Stimulated activated CD4-positive, alpha-beta T cell treated with anti-CD3 and anti-CD28 coated beads, Interleukin-15, amount 100 ng/mL, for 48 hours (primary cell): ENCODE measurements around the gene FBXW11.
"Not testable (repeated sequence)": the region's sequence is repeated elsewhere in the genome, so short reads cannot be mapped to it uniquely, and the experiment has no call there.

ENCODE experiments used
- DNase-seq, 2 donors: peaks; one replicate each; pipeline ENCODE4 v3.0.0-alpha.2; 2020; ENCODE audit warnings: low read depth in 2 of 2

The FBXW11 gene

GRCh38 chr5:171953860-171954701 is 52.4 kb downstream of the FBXW11 start:
- no peak for DNase-seq

- DNase-seq: no peak
Measured at GRCh38 chr5:171952021-171952420, 54.4 kb downstream of the FBXW11 start.

- no peak for DNase-seq
Measured at GRCh38 chr5:171951218-171951617, 55.2 kb downstream of the FBXW11 start.

- no peak for DNase-seq
Measured at GRCh38 chr5:171946000-171946781, 60.2 kb downstream of the FBXW11 start.

- DNase-seq: no peak
Measured at GRCh38 chr5:171945476-171945875, 61.0 kb downstream of the FBXW11 start.

GRCh38 chr5:171945066-171945465 is 61.4 kb downstream of the FBXW11 start:
- no peak for DNase-seq

GRCh38 chr5:171942112-171942516 is 64.3 kb downstream of the FBXW11 start:
- not testable (repeated sequence) for DNase-seq

- DNase-seq: not testable (repeated sequence)
Measured at GRCh38 chr5:171941675-171942074, 64.8 kb downstream of the FBXW11 start.

GRCh38 chr5:171941275-171941674 is 65.2 kb downstream of the FBXW11 start:
- DNase-seq: not testable (repeated sequence)

GRCh38 chr5:171939951-171940350 is 66.5 kb downstream of the FBXW11 start:
- no peak for DNase-seq

- DNase-seq: no peak
Measured at GRCh38 chr5:171938358-171938757, 68.1 kb downstream of the FBXW11 start.

- DNase-seq: no peak
Measured at GRCh38 chr5:171937351-171937750, 69.1 kb downstream of the FBXW11 start.

- no peak for DNase-seq
Measured at GRCh38 chr5:171934586-171934985, 71.9 kb downstream of the FBXW11 start.

GRCh38 chr5:171931163-171931562 is 75.3 kb downstream of the FBXW11 start:
- DNase-seq: no peak

- DNase-seq: no peak
Measured at GRCh38 chr5:171927345-171927941, 79.0 kb downstream of the FBXW11 start.

GRCh38 chr5:171926311-171926710 is 80.1 kb downstream of the FBXW11 start:
- no peak for DNase-seq

GRCh38 chr5:171924493-171925122 is 81.8 kb downstream of the FBXW11 start:
- no peak for DNase-seq

GRCh38 chr5:171920765-171921391 is 85.6 kb downstream of the FBXW11 start:
- no peak for DNase-seq

GRCh38 chr5:171915700-171916099 is 90.7 kb downstream of the FBXW11 start:
- DNase-seq: not testable (repeated sequence)

- no peak for DNase-seq
Measured at GRCh38 chr5:171914726-171915338, 91.6 kb downstream of the FBXW11 start.

- DNase-seq: no peak
Measured at GRCh38 chr5:171913987-171914273, 92.5 kb downstream of the FBXW11 start.
